ENCODE results near the gene ACSS3.
"Not testable (repeated sequence)": the region's sequence is repeated elsewhere in the genome, so short reads cannot be mapped to it uniquely, and the experiment has no call there.

Gene ACSS3

GRCh38 chr12:81092053-81092452, 14.2 kb downstream of the ACSS3 start:
- TF ChIP-seq CTCF (IDR thresholded peaks at IDR 0.05; ENCODE audit: borderline replicate concordance, control extremely low read depth, extremely low read depth, insufficient read depth, missing control alignments): no peak
- in situ Hi-C loops (cut with MboI; ENCODE audit: low sequenced_read_pairs, unreplicated experiment): no loop called here

GRCh38 chr12:81094718-81095360, 17.0 kb downstream of the ACSS3 start:
- in situ Hi-C loops (cut with MboI; ENCODE audit: low sequenced_read_pairs, unreplicated experiment): no loop called here
- no peak for TF ChIP-seq CTCF (IDR thresholded peaks at IDR 0.05; ENCODE audit: borderline replicate concordance, control extremely low read depth, extremely low read depth, insufficient read depth, missing control alignments)
- no peak for DNase-seq (ENCODE audit: low spot score)

More at GRCh38 chr12:81092053-81092452, 14.2 kb downstream of the ACSS3 start:
- DNase-seq (ENCODE audit: low spot score): no peak

- in situ Hi-C loops (cut with MboI; ENCODE audit: low sequenced_read_pairs, unreplicated experiment): no loop called here
- no peak for TF ChIP-seq CTCF (IDR thresholded peaks at IDR 0.05; ENCODE audit: borderline replicate concordance, control extremely low read depth, extremely low read depth, insufficient read depth, missing control alignments)
- DNase-seq (ENCODE audit: low spot score): no peak
Observed at GRCh38 chr12:81095501-81096232, 17.8 kb downstream of the ACSS3 start.

GRCh38 chr12:81105687-81106086, 27.8 kb downstream of the ACSS3 start:
- in situ Hi-C loops (cut with MboI; ENCODE audit: low sequenced_read_pairs, unreplicated experiment): no loop called here
- TF ChIP-seq CTCF (IDR thresholded peaks at IDR 0.05; ENCODE audit: borderline replicate concordance, control extremely low read depth, extremely low read depth, insufficient read depth, missing control alignments): no peak
- DNase-seq (ENCODE audit: low spot score): no peak

GRCh38 chr12:81114226-81114625, 36.3 kb downstream of the ACSS3 start:
- in situ Hi-C loops (cut with MboI; ENCODE audit: low sequenced_read_pairs, unreplicated experiment): no loop called here
- TF ChIP-seq CTCF (IDR thresholded peaks at IDR 0.05; ENCODE audit: borderline replicate concordance, control extremely low read depth, extremely low read depth, insufficient read depth, missing control alignments): no peak
- DNase-seq (ENCODE audit: low spot score): no peak

GRCh38 chr12:81119069-81119468, 41.2 kb downstream of the ACSS3 start:
- DNase-seq (ENCODE audit: low spot score); in situ Hi-C loops (cut with MboI; ENCODE audit: low sequenced_read_pairs, unreplicated experiment): not testable (repeated sequence)

GRCh38 chr12:81120961-81121360, 43.1 kb downstream of the ACSS3 start:
- TF ChIP-seq CTCF (IDR thresholded peaks at IDR 0.05; ENCODE audit: borderline replicate concordance, control extremely low read depth, extremely low read depth, insufficient read depth, missing control alignments): no peak
- DNase-seq (ENCODE audit: low spot score): no peak
- in situ Hi-C loops (cut with MboI; ENCODE audit: low sequenced_read_pairs, unreplicated experiment): no loop called here
